ENCODE measurements around the gene B3GALT5.

DNA sequence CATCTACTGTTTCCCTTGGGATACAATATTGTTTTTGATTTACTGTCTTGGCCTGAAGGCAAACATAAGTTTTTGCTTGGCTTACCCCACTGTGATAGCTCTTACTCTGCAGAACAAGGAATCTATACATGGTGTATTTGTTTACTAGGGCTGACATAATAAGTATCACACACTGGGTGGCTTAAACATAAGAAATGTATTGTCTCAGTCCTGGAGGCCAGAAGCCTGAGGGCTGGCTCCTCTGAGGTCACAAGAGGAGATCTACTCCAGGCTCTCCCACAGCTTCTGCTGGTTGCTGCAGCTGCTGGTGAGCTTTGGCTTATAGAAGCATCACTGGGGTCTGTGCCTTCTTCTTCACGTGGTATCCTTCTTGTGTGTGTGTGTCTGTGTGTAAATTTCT lies 101.6 kb downstream of the B3GALT5 start:
- TF ChIP-seq POLR2A (IDR thresholded peaks at IDR 0.05) (no peak), POLR2AphosphoS5 (IDR thresholded peaks at IDR 0.05) (no peak)
- TF ChIP-seq, protein P1, sequence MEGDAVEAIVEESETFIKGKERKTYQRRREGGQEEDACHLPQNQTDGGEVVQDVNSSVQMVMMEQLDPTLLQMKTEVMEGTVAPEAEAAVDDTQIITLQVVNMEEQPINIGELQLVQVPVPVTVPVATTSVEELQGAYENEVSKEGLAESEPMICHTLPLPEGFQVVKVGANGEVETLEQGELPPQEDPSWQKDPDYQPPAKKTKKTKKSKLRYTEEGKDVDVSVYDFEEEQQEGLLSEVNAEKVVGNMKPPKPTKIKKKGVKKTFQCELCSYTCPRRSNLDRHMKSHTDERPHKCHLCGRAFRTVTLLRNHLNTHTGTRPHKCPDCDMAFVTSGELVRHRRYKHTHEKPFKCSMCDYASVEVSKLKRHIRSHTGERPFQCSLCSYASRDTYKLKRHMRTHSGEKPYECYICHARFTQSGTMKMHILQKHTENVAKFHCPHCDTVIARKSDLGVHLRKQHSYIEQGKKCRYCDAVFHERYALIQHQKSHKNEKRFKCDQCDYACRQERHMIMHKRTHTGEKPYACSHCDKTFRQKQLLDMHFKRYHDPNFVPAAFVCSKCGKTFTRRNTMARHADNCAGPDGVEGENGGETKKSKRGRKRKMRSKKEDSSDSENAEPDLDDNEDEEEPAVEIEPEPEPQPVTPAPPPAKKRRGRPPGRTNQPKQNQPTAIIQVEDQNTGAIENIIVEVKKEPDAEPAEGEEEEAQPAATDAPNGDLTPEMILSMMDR (IDR thresholded peaks at IDR 0.05), result no peak

Measured in breast epithelium (tissue), 3 donors.